Measurements from ENCODE around the gene PCDHGC4.

Gene PCDHGC4

GRCh38 chr5:141491323-141492167, 6.7 kb downstream of the PCDHGC4 start:
- Histone ChIP-seq H3K36me3 (ENCODE audit: control insufficient read depth, low read depth, low read length) (peaks cover 5% of the 10 kb centered on the region), H3K4me3 (ENCODE audit: low read length) (no peak overlapping the region), H3K9me3 (ENCODE audit: control insufficient read depth, low read depth, low read length) (no peaks in the 10 kb centered on the region), H3K27ac (ENCODE audit: low read length) (no peak overlapping the region), H3K9ac (ENCODE audit: low read length) (no peak overlapping the region), H3K27me3 (ENCODE audit: control insufficient read depth, insufficient read depth, low read length) (peaks cover 3% of the 10 kb centered on the region), H3K4me1 (ENCODE audit: control insufficient read depth, low read depth, low read length) (peaks cover 34% of the 10 kb centered on the region)

DNA sequence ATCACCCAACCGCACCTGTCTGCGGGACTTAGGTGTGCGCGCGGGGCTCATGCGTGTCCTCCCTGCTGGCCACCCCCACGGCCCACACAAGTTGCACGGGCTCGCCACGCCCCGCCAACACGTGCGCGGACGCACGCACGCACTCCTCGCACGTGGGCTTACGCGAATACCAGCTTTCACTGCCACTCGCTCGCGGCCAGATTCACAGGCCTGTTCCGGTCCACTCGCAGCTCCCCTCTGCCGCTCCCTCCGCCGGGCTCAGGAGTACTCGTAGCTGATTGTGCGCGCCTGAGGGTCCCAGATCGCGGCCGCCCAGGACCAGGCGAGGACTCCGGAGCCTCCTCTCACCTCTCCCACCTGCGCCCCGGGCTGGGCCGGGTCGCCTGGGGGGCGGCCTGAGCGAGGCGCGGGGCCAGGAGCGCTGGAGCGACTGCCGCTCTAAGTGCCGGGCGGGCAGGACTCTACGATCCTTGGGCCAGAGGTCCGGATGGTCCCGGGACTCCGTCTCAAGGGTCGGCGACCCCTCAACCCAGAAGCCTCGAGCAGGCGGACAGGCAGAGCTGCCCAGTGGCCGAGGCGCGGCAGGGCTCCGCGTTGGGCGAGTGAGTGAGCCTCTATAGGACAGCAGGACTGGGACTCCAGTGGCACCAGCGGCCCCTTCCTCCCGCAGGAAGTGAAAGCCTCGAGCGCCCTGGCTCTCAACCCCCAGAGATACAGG, 7.5 kb downstream of the PCDHGC4 start:
- no peak overlapping the region for H3K9ac ChIP-seq (ENCODE audit: low read length)
- no peaks in the 10 kb centered on the region for H3K9me3 ChIP-seq (ENCODE audit: control insufficient read depth, low read depth, low read length)
- no peak overlapping the region for H3K27ac ChIP-seq (ENCODE audit: low read length)
- H3K4me1 ChIP-seq (ENCODE audit: control insufficient read depth, low read depth, low read length): peaks cover 35% of the 10 kb centered on the region
- no peak overlapping the region for H3K4me3 ChIP-seq (ENCODE audit: low read length)
- no peaks in the 10 kb centered on the region for H3K27me3 ChIP-seq (ENCODE audit: control insufficient read depth, insufficient read depth, low read length)
- H3K36me3 ChIP-seq (ENCODE audit: control insufficient read depth, low read depth, low read length): peaks cover 5% of the 10 kb centered on the region

DNA sequence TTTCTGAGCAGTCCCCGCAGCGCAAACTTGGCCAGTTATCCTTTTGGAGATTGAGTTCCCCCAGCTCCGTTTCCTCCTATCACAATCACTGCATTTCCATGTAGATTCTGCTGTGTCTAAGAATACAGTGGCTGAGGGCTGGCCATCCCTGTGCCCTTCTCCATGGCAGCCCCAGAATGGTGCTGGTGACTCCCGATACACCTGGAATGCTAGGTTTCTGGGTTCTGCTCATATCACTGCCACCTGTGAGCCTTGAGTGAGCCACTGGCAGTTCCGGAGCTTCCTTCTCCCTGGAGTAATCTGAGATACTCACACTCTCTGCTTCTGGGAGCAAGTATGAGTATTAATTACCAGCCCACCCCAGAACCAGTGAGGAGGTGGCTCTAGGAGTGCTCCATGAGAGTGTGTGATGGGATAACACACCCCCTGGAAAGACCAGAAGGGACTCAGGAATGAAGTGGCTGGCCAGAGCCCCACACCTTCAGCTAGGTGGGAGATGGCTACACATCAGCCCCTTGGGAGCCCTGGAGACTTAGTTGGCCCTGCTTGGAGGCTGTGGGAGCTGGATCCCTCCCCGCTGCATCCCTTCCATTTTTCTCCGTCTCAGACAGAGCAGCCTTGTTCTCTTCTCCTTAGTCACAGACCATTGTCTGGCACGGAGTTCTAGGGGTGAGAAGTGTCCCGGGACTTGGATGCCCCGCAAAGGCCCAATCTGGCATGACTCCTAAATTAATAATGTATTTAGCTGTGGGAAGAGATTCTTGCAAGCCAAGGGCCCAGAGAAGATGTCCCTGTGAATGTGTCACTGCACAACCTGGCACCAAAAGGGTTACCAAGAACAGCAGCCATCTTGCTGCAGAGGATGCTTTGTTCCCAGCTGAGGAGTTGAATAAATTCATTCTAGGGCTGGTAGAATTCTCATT, 8.9 kb downstream of the PCDHGC4 start:
- H3K27ac ChIP-seq (ENCODE audit: low read length): peak overlapping the region; percentile 17
- H3K27me3 ChIP-seq (ENCODE audit: control insufficient read depth, insufficient read depth, low read length): no peaks in the 10 kb centered on the region
- peak overlapping the region; percentile 37 for H3K9ac ChIP-seq (ENCODE audit: low read length)
- no peaks in the 10 kb centered on the region for H3K9me3 ChIP-seq (ENCODE audit: control insufficient read depth, low read depth, low read length)
- peaks cover 5% of the 10 kb centered on the region for H3K36me3 ChIP-seq (ENCODE audit: control insufficient read depth, low read depth, low read length)
- peaks cover 31% of the 10 kb centered on the region for H3K4me1 ChIP-seq (ENCODE audit: control insufficient read depth, low read depth, low read length)
- peak overlapping the region; percentile 51 for H3K4me3 ChIP-seq (ENCODE audit: low read length)

- Histone ChIP-seq H3K27me3 (ENCODE audit: control insufficient read depth, insufficient read depth, low read length) (no peaks in the 10 kb centered on the region), H3K4me1 (ENCODE audit: control insufficient read depth, low read depth, low read length) (peaks cover 28% of the 10 kb centered on the region), H3K4me3 (ENCODE audit: low read length) (peak overlapping the region; percentile 51), H3K9ac (ENCODE audit: low read length) (peak overlapping the region; percentile 37), H3K36me3 (ENCODE audit: control insufficient read depth, low read depth, low read length) (peaks cover under 1% of the 10 kb centered on the region), H3K27ac (ENCODE audit: low read length) (peak overlapping the region; percentile 27), H3K9me3 (ENCODE audit: control insufficient read depth, low read depth, low read length) (no peaks in the 10 kb centered on the region)
These were observed 10.1 kb downstream of the PCDHGC4 start for GRCh38 chr5:141494761-141495452.

- Histone ChIP-seq H3K27ac (ENCODE audit: low read length) (no peak overlapping the region), H3K4me3 (ENCODE audit: low read length) (peak overlapping the region; percentile 10), H3K4me1 (ENCODE audit: control insufficient read depth, low read depth, low read length) (peaks cover 28% of the 10 kb centered on the region)
These were observed 10.6 kb downstream of the PCDHGC4 start for GRCh38 chr5:141495453-141495811.

DNA sequence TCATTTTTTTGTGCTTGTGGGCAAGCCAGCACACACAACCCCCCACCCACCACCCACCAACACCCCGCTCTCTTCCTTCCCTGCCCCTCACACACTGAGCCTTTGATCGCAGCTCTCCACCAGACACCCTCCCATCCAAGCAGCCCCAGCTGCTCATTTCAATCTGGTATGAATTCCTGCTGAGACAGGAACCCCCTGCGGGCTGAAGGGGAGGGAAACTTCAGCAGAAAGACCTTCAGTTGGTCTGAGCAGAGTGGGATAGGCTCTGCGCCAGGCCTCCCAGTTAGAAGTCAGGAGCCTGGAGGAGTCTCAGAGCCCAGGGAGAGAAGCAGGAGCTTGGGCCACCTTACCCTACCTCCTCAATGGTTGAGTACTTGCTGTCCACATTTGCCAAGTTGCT, 11.2 kb downstream of the PCDHGC4 start:
- H3K9ac ChIP-seq (ENCODE audit: low read length): no peak overlapping the region
- no peaks in the 10 kb centered on the region for H3K36me3 ChIP-seq (ENCODE audit: control insufficient read depth, low read depth, low read length)
- no peak overlapping the region for H3K27ac ChIP-seq (ENCODE audit: low read length)
- H3K27me3 ChIP-seq (ENCODE audit: control insufficient read depth, insufficient read depth, low read length): no peaks in the 10 kb centered on the region
- peak overlapping the region; percentile 10 for H3K4me3 ChIP-seq (ENCODE audit: low read length)
- H3K9me3 ChIP-seq (ENCODE audit: control insufficient read depth, low read depth, low read length): no peaks in the 10 kb centered on the region
- peaks cover 28% of the 10 kb centered on the region for H3K4me1 ChIP-seq (ENCODE audit: control insufficient read depth, low read depth, low read length)

More at GRCh38 chr5:141495453-141495811, 10.6 kb downstream of the PCDHGC4 start:
- H3K27me3 ChIP-seq (ENCODE audit: control insufficient read depth, insufficient read depth, low read length): no peaks in the 10 kb centered on the region
- no peaks in the 10 kb centered on the region for H3K9me3 ChIP-seq (ENCODE audit: control insufficient read depth, low read depth, low read length)
- H3K9ac ChIP-seq (ENCODE audit: low read length): no peak overlapping the region
- H3K36me3 ChIP-seq (ENCODE audit: control insufficient read depth, low read depth, low read length): no peaks in the 10 kb centered on the region

DNA sequence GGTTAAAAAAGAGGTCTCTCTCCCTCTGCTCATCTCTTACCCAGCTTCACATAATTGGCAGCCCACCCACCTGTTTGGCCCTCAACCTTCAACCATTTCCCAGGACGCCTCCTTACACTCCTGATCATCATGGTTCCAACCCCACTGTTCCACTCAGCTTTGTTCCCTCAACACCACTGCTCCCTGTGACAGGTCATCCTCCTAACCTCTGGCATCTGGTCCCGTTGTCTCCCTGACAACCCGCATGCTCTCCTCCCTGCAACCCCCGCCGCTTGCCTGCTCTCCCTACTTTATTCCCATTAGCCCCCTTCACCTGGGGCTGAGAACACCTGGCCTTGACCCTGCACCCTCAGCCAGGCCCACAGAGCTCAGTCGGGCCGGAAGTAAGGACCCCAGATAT, 16.9 kb downstream of the PCDHGC4 start:
- Histone ChIP-seq H3K4me3 (ENCODE audit: low read length) (no peak overlapping the region), H3K9me3 (ENCODE audit: control insufficient read depth, low read depth, low read length) (no peaks in the 10 kb centered on the region), H3K9ac (ENCODE audit: low read length) (no peak overlapping the region), H3K27me3 (ENCODE audit: control insufficient read depth, insufficient read depth, low read length) (no peaks in the 10 kb centered on the region), H3K4me1 (ENCODE audit: control insufficient read depth, low read depth, low read length) (no peaks in the 10 kb centered on the region), H3K36me3 (ENCODE audit: control insufficient read depth, low read depth, low read length) (peaks cover 5% of the 10 kb centered on the region), H3K27ac (ENCODE audit: low read length) (no peak overlapping the region)

DNA sequence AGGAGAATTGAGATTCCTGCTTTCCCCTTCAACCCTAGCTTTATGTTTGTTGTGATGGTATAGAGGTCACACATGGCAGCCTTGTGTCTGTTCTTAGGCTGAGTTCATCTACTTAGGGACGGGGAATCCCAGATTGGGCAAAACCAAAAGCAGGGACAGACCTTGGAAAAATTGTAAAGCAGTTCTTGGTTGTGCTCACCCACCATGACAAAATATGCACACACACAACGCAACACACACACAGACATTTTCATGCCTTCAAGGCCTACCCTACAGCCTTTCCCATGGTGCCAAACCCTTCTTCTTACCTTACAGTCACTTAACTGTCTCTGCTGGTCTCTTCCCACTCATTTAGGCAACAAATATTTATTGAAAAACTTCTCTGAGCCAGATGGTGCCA, 18.9 kb downstream of the PCDHGC4 start:
- Histone ChIP-seq H3K9ac (ENCODE audit: low read length) (no peak overlapping the region), H3K9me3 (ENCODE audit: control insufficient read depth, low read depth, low read length) (no peaks in the 10 kb centered on the region), H3K27ac (ENCODE audit: low read length) (no peak overlapping the region), H3K4me3 (ENCODE audit: low read length) (no peak overlapping the region), H3K27me3 (ENCODE audit: control insufficient read depth, insufficient read depth, low read length) (no peaks in the 10 kb centered on the region), H3K36me3 (ENCODE audit: control insufficient read depth, low read depth, low read length) (peaks cover 5% of the 10 kb centered on the region), H3K4me1 (ENCODE audit: control insufficient read depth, low read depth, low read length) (peaks cover 13% of the 10 kb centered on the region)

DNA sequence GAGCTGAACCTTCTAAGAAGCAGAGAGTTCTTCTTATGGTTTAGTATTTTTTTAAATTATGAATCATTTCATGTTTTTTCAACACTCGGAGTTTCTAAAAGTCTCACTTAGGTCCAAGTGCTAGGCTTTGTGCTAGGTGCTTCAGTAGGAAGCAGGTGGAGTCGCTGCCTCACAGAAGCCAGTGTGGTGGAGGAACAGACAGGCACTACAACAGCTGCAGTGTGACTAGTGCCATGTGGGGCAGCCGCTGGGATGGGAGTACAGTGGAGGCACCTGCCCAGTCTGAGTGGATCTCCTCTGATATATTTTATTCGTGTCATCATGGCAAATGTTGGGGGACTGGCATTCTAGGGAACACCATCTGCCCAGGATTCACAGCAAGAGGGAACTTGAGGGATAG, 19.4 kb downstream of the PCDHGC4 start:
- Histone ChIP-seq H3K9ac (ENCODE audit: low read length) (no peak overlapping the region), H3K36me3 (ENCODE audit: control insufficient read depth, low read depth, low read length) (peaks cover 5% of the 10 kb centered on the region), H3K9me3 (ENCODE audit: control insufficient read depth, low read depth, low read length) (no peaks in the 10 kb centered on the region), H3K4me3 (ENCODE audit: low read length) (no peak overlapping the region), H3K27me3 (ENCODE audit: control insufficient read depth, insufficient read depth, low read length) (no peaks in the 10 kb centered on the region), H3K27ac (ENCODE audit: low read length) (no peak overlapping the region), H3K4me1 (ENCODE audit: control insufficient read depth, low read depth, low read length) (peaks cover 15% of the 10 kb centered on the region)

GRCh38 chr5:141506381-141507155, 21.7 kb downstream of the PCDHGC4 start:
- Histone ChIP-seq H3K27ac (ENCODE audit: low read length) (no peak overlapping the region), H3K27me3 (ENCODE audit: control insufficient read depth, insufficient read depth, low read length) (no peaks in the 10 kb centered on the region), H3K9ac (ENCODE audit: low read length) (no peak overlapping the region), H3K9me3 (ENCODE audit: control insufficient read depth, low read depth, low read length) (no peaks in the 10 kb centered on the region), H3K4me1 (ENCODE audit: control insufficient read depth, low read depth, low read length) (peaks cover 20% of the 10 kb centered on the region), H3K4me3 (ENCODE audit: low read length) (no peak overlapping the region), H3K36me3 (ENCODE audit: control insufficient read depth, low read depth, low read length) (peaks cover 10% of the 10 kb centered on the region)

All from iPS-18a (cell line).